ENCODE measurements around the gene TADA3. TPM values are rescaled to one million over a fixed set of nuclear protein-coding genes. Genes with fewer than 3 reads are reported as not detected.

TADA3 gene
- total and polyA plus RNA-seq, 2 of the 4 experiments (the other 2 are of a cell fraction), result 68.0 to 83.0 TPM

- Histone ChIP-seq H3K14ac (replicated peaks; ENCODE audit: low read depth, low read length) (peak overlapping the region; percentile 54), H3K4me1 (ENCODE audit: control insufficient read depth, insufficient read depth, low read length) (peaks cover 27% of the 10 kb centered on the region), H2AK5ac (ENCODE audit: low read depth, low read length) (peak overlapping the region; percentile 75), H4K5ac (ENCODE audit: low read depth, low read length) (peak overlapping the region; percentile 86), H2AFZ (replicated peaks; ENCODE audit: low read length, poor library complexity) (peak overlapping the region; percentile 98), H2BK15ac (ENCODE audit: low read depth, low read length) (no peak overlapping the region; the same call in 2 of the 3 replicates), H3K18ac (ENCODE audit: low read depth, low read length) (peak overlapping the region; percentile 87), H3K4ac (ENCODE audit: low read depth, low read length) (peak overlapping the region; percentile 78), H2BK20ac (ENCODE audit: low read depth, low read length) (no peak overlapping the region), H4K91ac (ENCODE audit: insufficient read depth, low read depth, low read length) (peak overlapping the region; percentile 80), H2BK120ac (ENCODE audit: low read depth, low read length) (peak overlapping the region; percentile 39; the same call in 1 of the 2 replicates), H3K9me3 (ENCODE audit: control insufficient read depth, insufficient read depth, low read length) (no peaks in the 10 kb centered on the region), H3K4me2 (ENCODE audit: low read depth, low read length) (peak overlapping the region; percentile 98), H3K9ac (ENCODE audit: low read depth, low read length) (peak overlapping the region; percentile 88), H3K36me3 (ENCODE audit: control insufficient read depth, insufficient read depth, low read length) (0 out of 2 replicates have a peak, but pooled peaks cover 1% of the 10 kb centered on the region), H4K8ac (ENCODE audit: low read depth in 2 of 2, low read length in 2 of 2) (peak overlapping the region; percentile 76 to 94; a peak in 3 of 4 replicates), H3K23ac (ENCODE audit: low read depth, low read length) (peak overlapping the region; percentile 39; the same call in 1 of the 2 replicates), H3K4me3 (ENCODE audit: insufficient read depth, low read depth, low read length) (peak overlapping the region; percentile 72), H3K27me3 (ENCODE audit: control insufficient read depth, insufficient read depth, low read length) (no peaks in the 10 kb centered on the region), H4K20me1 (ENCODE audit: insufficient read depth, low read length) (peaks cover 8% of the 10 kb centered on the region; the same call in 1 of the 2 replicates), H2AK9ac (replicated peaks; ENCODE audit: low read depth, low read length, poor library complexity) (peak overlapping the region; percentile 87), H3K9me1 (ENCODE audit: insufficient read depth, low read length) (peaks cover 27% of the 10 kb centered on the region), H3K79me1 (ENCODE audit: low read depth in 1 of 2, low read length in 2 of 2) (peaks cover 16 to 43% of the 10 kb centered on the region in 2 experiments; a peak in 3 of 4 replicates), H3K27ac (ENCODE audit: insufficient read depth, low read length) (peak overlapping the region; percentile 66), H3K56ac (ENCODE audit: extremely low read depth, insufficient read depth, low read length) (peak overlapping the region; percentile 68; the same call in 1 of the 2 replicates), H2BK5ac (ENCODE audit: low read depth, low read length, poor library complexity, severe bottlenecking) (peak overlapping the region; percentile 42)
- ChIA-PET POLR2A (ENCODE audit: unreplicated experiment) (no interaction called here), CTCF (no interaction called here)
- no peak for DNase-seq
- dilution Hi-C loops (cut with HindIII; ENCODE audit: low sequenced_read_pairs, unreplicated experiment), result no loop called here
- WGBS, 2 experiments (ENCODE audit: extremely low coverage in 2 of 2, insufficient read length in 1 of 2), result no CpG with 5 or more reads among the region's 15 CpGs
- TF ChIP-seq, protein P1, sequence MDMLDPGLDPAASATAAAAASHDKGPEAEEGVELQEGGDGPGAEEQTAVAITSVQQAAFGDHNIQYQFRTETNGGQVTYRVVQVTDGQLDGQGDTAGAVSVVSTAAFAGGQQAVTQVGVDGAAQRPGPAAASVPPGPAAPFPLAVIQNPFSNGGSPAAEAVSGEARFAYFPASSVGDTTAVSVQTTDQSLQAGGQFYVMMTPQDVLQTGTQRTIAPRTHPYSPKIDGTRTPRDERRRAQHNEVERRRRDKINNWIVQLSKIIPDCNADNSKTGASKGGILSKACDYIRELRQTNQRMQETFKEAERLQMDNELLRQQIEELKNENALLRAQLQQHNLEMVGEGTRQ (IDR thresholded peaks at IDR 0.05; ENCODE audit: low read depth, low read length), result peak; percentile 73
- TF ChIP-seq FOS (IDR thresholded peaks at IDR 0.05; ENCODE audit: low read depth, low read length) (no peak), BHLHE40 (IDR thresholded peaks at IDR 0.05; ENCODE audit: low read depth, low read length) (peak; percentile 50; the same call in 1 of the 2 replicates)
- intact Hi-C loops (cut with micrococcal nuclease), result no loop called here
- in situ Hi-C loops (cut with MboI; ENCODE audit: low sequenced_read_pairs), result no loop called here
- BruUV-seq (replicated peaks), result no TSS peak
- peak; percentile 2; the same call in 1 of the 2 replicates for ATAC-seq (ENCODE audit: low read depth)
These were observed 21.9 kb downstream of the TADA3 start for GRCh38 chr3:9770276-9770812.

Data from IMR-90 (cell line).